GM10248 (cell line): ENCODE measurements around the gene DNAJA3.

Experiments
- CTCF ChIA-PET: fragments of 300-600 bp; sonication (Branson Sonifier 250); formaldehyde crosslinking; extraction: SDS; loops from one replicate; lab custom pipeline; 2021; ENCODE audit warnings: antibody characterized with exemption; lab: Yijun Ruan, JAX
- POLR2A ChIA-PET: fragments of 350-650 bp; sonication (Branson Sonifier 250); formaldehyde crosslinking; extraction: SDS; loops from one replicate; lab custom pipeline; 2020; ENCODE audit warnings: antibody characterized with exemption; lab: Yijun Ruan, JAX
- DNase-seq: peaks from one replicate; pipeline ENCODE4 v3.0.0; 2012; ENCODE audit errors: extremely low spot score
- TF ChIP-seq, protein P1 (sequence below): IDR thresholded peaks from 2 replicates; pipeline ENCODE4 v1.5.1; 2012; ENCODE audit warnings: mild to moderate bottlenecking, low read depth; ENCODE audit errors: extremely low read depth, missing control alignments, control extremely low read depth

Gene DNAJA3

GRCh38 chr16:4433914-4434787 is 8.5 kb downstream of the DNAJA3 start:
- no peak for DNase-seq
- POLR2A ChIA-PET: no interaction called here
- CTCF ChIA-PET: interaction anchor here (0.8 kb wide), 1 partner anchor 11 kb away, joined by 3 read pairs; no protein-coding TSS in a partner anchor
- TF ChIP-seq, protein P1, sequence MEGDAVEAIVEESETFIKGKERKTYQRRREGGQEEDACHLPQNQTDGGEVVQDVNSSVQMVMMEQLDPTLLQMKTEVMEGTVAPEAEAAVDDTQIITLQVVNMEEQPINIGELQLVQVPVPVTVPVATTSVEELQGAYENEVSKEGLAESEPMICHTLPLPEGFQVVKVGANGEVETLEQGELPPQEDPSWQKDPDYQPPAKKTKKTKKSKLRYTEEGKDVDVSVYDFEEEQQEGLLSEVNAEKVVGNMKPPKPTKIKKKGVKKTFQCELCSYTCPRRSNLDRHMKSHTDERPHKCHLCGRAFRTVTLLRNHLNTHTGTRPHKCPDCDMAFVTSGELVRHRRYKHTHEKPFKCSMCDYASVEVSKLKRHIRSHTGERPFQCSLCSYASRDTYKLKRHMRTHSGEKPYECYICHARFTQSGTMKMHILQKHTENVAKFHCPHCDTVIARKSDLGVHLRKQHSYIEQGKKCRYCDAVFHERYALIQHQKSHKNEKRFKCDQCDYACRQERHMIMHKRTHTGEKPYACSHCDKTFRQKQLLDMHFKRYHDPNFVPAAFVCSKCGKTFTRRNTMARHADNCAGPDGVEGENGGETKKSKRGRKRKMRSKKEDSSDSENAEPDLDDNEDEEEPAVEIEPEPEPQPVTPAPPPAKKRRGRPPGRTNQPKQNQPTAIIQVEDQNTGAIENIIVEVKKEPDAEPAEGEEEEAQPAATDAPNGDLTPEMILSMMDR: no peak

GRCh38 chr16:4435337-4436067 is 9.8 kb downstream of the DNAJA3 start:
- ChIA-PET CTCF (interaction anchor here (0.8 kb wide), 1 partner anchor 9 kb away, joined by 3 read pairs; no protein-coding TSS in a partner anchor), POLR2A (no interaction called here)
- no peak for DNase-seq
- TF ChIP-seq, protein P1: no peak

- POLR2A ChIA-PET: no interaction called here
- TF ChIP-seq, protein P1: no peak
These were observed 11.7 kb downstream of the DNAJA3 start for GRCh38 chr16:4437366-4437765.

GRCh38 chr16:4442371-4442770 is 16.7 kb downstream of the DNAJA3 start:
- POLR2A ChIA-PET: no interaction called here
- TF ChIP-seq, protein P1: no peak
- DNase-seq: no peak
- CTCF ChIA-PET: no interaction called here

More at GRCh38 chr16:4437366-4437765, 11.7 kb downstream of the DNAJA3 start:
- CTCF ChIA-PET: interaction anchor here (0.8 to 1.2 kb wide), 3 partner anchors 15 to 64 kb away, joined by 3 read pairs; no protein-coding TSS in a partner anchor
- DNase-seq: no peak

GRCh38 chr16:4443271-4443670 is 17.6 kb downstream of the DNAJA3 start:
- ChIA-PET POLR2A (no interaction called here), CTCF (no interaction called here)
- TF ChIP-seq, protein P1: no peak
- no peak for DNase-seq

- ChIA-PET CTCF (interaction anchor here (1.4 kb wide), 1 partner anchor 9 kb away, joined by 3 read pairs; no protein-coding TSS in a partner anchor), POLR2A (no interaction called here)
- TF ChIP-seq, protein P1: no peak
- no peak for DNase-seq
These were observed 18.3 kb downstream of the DNAJA3 start for GRCh38 chr16:4443986-4444385.
